ENCODE measurements around the gene DNAJC28. TPM values are rescaled to one million over a fixed set of nuclear protein-coding genes. Genes with fewer than 3 reads are reported as not detected.

DNAJC28 gene
- total RNA-seq, 4 donors from 2014 or later, result 1.3 to 2.7 (median 1.6) TPM

GRCh38 chr21:33496345-33496744 lies 4.8 kb upstream of the DNAJC28 start:
- TF ChIP-seq CTCF (IDR thresholded peaks at IDR 0.05; ENCODE audit: low read depth), result no peak

- TF ChIP-seq CTCF (IDR thresholded peaks at IDR 0.05; ENCODE audit: low read depth), result no peak
Observed at GRCh38 chr21:33495743-33496142, 4.2 kb upstream of the DNAJC28 start.

- no peak for TF ChIP-seq CTCF (IDR thresholded peaks at IDR 0.05; ENCODE audit: low read depth)
Observed at GRCh38 chr21:33493756-33494155, 2.2 kb upstream of the DNAJC28 start.

GRCh38 chr21:33492571-33492970 lies 1.1 kb upstream of the DNAJC28 start:
- TF ChIP-seq CTCF (IDR thresholded peaks at IDR 0.05; ENCODE audit: low read depth), result no peak

- TF ChIP-seq CTCF (IDR thresholded peaks at IDR 0.05; ENCODE audit: low read depth), result no peak
Observed at GRCh38 chr21:33490991-33491372, 534 bp downstream of the DNAJC28 start.

- no peak for TF ChIP-seq CTCF (IDR thresholded peaks at IDR 0.05; ENCODE audit: low read depth)
Observed at GRCh38 chr21:33488936-33489335, 2.6 kb downstream of the DNAJC28 start.

GRCh38 chr21:33487996-33488395 lies 3.5 kb downstream of the DNAJC28 start:
- TF ChIP-seq CTCF (IDR thresholded peaks at IDR 0.05; ENCODE audit: low read depth), result no peak

Data from subcutaneous adipose tissue (tissue), 4 donors.